Measurements from ENCODE around the gene BHLHE23.

- TF ChIP-seq GATA2 (IDR thresholded peaks at IDR 0.05; ENCODE audit: low read depth, low read length) (no peak), GATA3 (IDR thresholded peaks at IDR 0.05; ENCODE audit: low read depth, low read length) (no peak)
Measured at GRCh38 chr20:63027221-63027921, 20.6 kb upstream of the BHLHE23 start.
